HepG2 (cell line): ENCODE data around the gene GADD45GIP1. TPM values are rescaled to one million over a fixed set of nuclear protein-coding genes. Genes with fewer than 3 reads are reported as not detected.

Experiments used
- ATF7-NPFF ChIP-seq: sonication (generic); formaldehyde crosslinking; IDR thresholded peaks from 2 replicates; pipeline ENCODE4 v1.8.1; 2023; ENCODE audit warnings: mild to moderate bottlenecking, low read depth, missing genetic modification reagents, moderate library complexity
- CREB1 ChIP-seq, 2 experiments: fragments of 450-650 bp in 1 of 2; IDR thresholded peaks; 2 replicates each; pipeline ENCODE4 v1.6.1; 2016 to 2017; ENCODE audit warnings: control low read depth in 1 of 2, mild to moderate bottlenecking in 1 of 2, missing compliant biosample characterization in 1 of 2, missing genetic modification characterization in 1 of 2
- DNMT1 ChIP-seq: sonication (generic); formaldehyde crosslinking; IDR thresholded peaks from 2 replicates; pipeline ENCODE4 v1.5.1; 2020; ENCODE audit warnings: mild to moderate bottlenecking, missing genetic modification reagents
- FOXA3 ChIP-seq: IDR thresholded peaks from 2 replicates; pipeline ENCODE4 v1.6.1; 2016; ENCODE audit warnings: missing genetic modification reagents, missing compliant biosample characterization
- FOXC1 ChIP-seq: sonication (generic); formaldehyde crosslinking; IDR thresholded peaks from 2 replicates; pipeline ENCODE4 v1.8.0; 2022; ENCODE audit warnings: mild to moderate bottlenecking, missing genetic modification reagents, borderline replicate concordance
- FOXK1 ChIP-seq: sonication (generic); formaldehyde crosslinking; IDR thresholded peaks from 2 replicates; pipeline ENCODE4 v1.4.0; 2020; ENCODE audit warnings: low read depth, missing genetic modification reagents, borderline replicate concordance
- FOXO1 ChIP-seq: sonication (generic); formaldehyde crosslinking; IDR thresholded peaks from 2 replicates; pipeline ENCODE4 v1.4.0; 2020; ENCODE audit warnings: missing genetic modification reagents
- GATAD2A ChIP-seq: IDR thresholded peaks from 2 replicates; pipeline ENCODE4 v1.6.1; 2016
- IRF1 ChIP-seq: sonication (generic); formaldehyde crosslinking; IDR thresholded peaks from 2 replicates; pipeline ENCODE4 v1.4.0; 2020; ENCODE audit warnings: low read depth, mild to moderate bottlenecking, missing genetic modification reagents
- IRF2 ChIP-seq: IDR thresholded peaks from 2 replicates; pipeline ENCODE4 v1.6.1; 2018; ENCODE audit warnings: missing genetic modification reagents, missing compliant biosample characterization
- KAT8 ChIP-seq: IDR thresholded peaks from 2 replicates; pipeline ENCODE4 v1.6.1; 2016; ENCODE audit warnings: missing genetic modification reagents, missing compliant biosample characterization
- KLF6 ChIP-seq: IDR thresholded peaks from 2 replicates; pipeline ENCODE4 v1.8.0; 2016; ENCODE audit warnings: missing biosample characterization, missing genetic modification reagents
- NFIC ChIP-seq: IDR thresholded peaks from 2 replicates; pipeline ENCODE4 v1.6.1; 2012; ENCODE audit warnings: mild to moderate bottlenecking, low read length, inconsistent platforms
- NR2C2 ChIP-seq: sonication (generic); formaldehyde crosslinking; IDR thresholded peaks from 2 replicates; pipeline ENCODE4 v1.4.0; 2020; ENCODE audit warnings: missing genetic modification reagents, mild to moderate bottlenecking, moderate library complexity, borderline replicate concordance
- PATZ1 ChIP-seq: sonication (generic); formaldehyde crosslinking; IDR thresholded peaks from 2 replicates; pipeline ENCODE4 v1.4.0; 2020; ENCODE audit warnings: missing genetic modification reagents
- POGZ ChIP-seq: sonication (generic); formaldehyde crosslinking; IDR thresholded peaks from 2 replicates; pipeline ENCODE4 v1.4.0; 2020; ENCODE audit warnings: mild to moderate bottlenecking, missing genetic modification reagents
- RFX1 ChIP-seq: fragments of 450-650 bp; IDR thresholded peaks from 2 replicates; pipeline ENCODE4 v1.6.1; 2017
- SP4 ChIP-seq: sonication (generic); formaldehyde crosslinking; IDR thresholded peaks from 2 replicates; pipeline ENCODE4 v1.8.1; 2023; ENCODE audit warnings: mild to moderate bottlenecking, missing genetic modification reagents
- SSRP1 ChIP-seq: IDR thresholded peaks from 2 replicates; pipeline ENCODE4 v1.6.1; 2016; ENCODE audit warnings: control low read depth
- TFDP2 ChIP-seq: sonication (generic); formaldehyde crosslinking; IDR thresholded peaks from 2 replicates; pipeline ENCODE4 v1.4.0; 2020; ENCODE audit warnings: missing genetic modification reagents
- ZFP82 ChIP-seq: sonication (generic); formaldehyde crosslinking; IDR thresholded peaks from 2 replicates; pipeline ENCODE4 v1.5.1; 2020; ENCODE audit warnings: mild to moderate bottlenecking, missing genetic modification reagents, borderline replicate concordance
- ZGPAT ChIP-seq: IDR thresholded peaks from 2 replicates; pipeline ENCODE4 v1.6.1; 2016; ENCODE audit warnings: mild to moderate bottlenecking
- ZNF331 ChIP-seq: sonication (generic); formaldehyde crosslinking; IDR thresholded peaks from 2 replicates; pipeline ENCODE4 v1.4.0; 2020; ENCODE audit warnings: missing genetic modification reagents
- ZNF468 ChIP-seq: sonication (generic); formaldehyde crosslinking; IDR thresholded peaks from 2 replicates; pipeline ENCODE4 v1.8.0; 2022; ENCODE audit warnings: mild to moderate bottlenecking, moderate library complexity, missing genetic modification reagents
- ZNF720 ChIP-seq: sonication (generic); formaldehyde crosslinking; IDR thresholded peaks from 2 replicates; pipeline ENCODE4 v1.4.0; 2020; ENCODE audit warnings: missing genetic modification reagents
- ZNF891 ChIP-seq: sonication (generic); formaldehyde crosslinking; IDR thresholded peaks from 2 replicates; pipeline ENCODE4 v1.5.0; 2020; ENCODE audit warnings: mild to moderate bottlenecking, missing genetic modification reagents
- ZSCAN21 ChIP-seq: sonication (generic); formaldehyde crosslinking; IDR thresholded peaks from 2 replicates; pipeline ENCODE4 v1.8.0; 2022; ENCODE audit warnings: mild to moderate bottlenecking, missing genetic modification reagents, moderate library complexity, borderline replicate concordance
- polyA plus RNA-seq, 8 experiments: library from polyadenylated mRNA; depleted of rRNA in 3 of 8; stranded (reverse) in 7 of 8; unstranded in 1 of 8; fragments of >200 nt; fragmentation: Illumina TruSeq in 4 of 8; extraction: Trizol in 4 of 8; gene quantifications; 2 replicates each; pipeline versions ENCODE4 v1.2.1 to v1.2.3, GENCODE V29; 2011 to 2016; ENCODE audit warnings: low read depth in 4 of 8, missing spikeins in 1 of 8, mixed read lengths in 1 of 8; ENCODE audit not compliant: insufficient read depth in 1 of 8
- total RNA-seq, 5 experiments: library from RNA; depleted of rRNA; stranded (reverse); fragments of >200 nt; fragmentation: Illumina TruSeq; extraction: Trizol; gene quantifications; 2 replicates each; pipeline ENCODE4 v1.2.3, GENCODE V29; 2016; ENCODE audit warnings: low read depth in 1 of 5

Gene GADD45GIP1
- total and polyA plus RNA-seq, 2 of the 13 experiments (the other 11 are each of a cell fraction or from before 2014, with no cell fraction given): 24.6 to 30.7 TPM

GRCh38 chr19:12983542-12984142 is 26.6 kb upstream of the GADD45GIP1 start (continued):
- TF ChIP-seq KAT8 (CRISPR knock-in tag): peak; percentile 45; the same call in 1 of the 2 replicates
- 0 out of 2 replicates have a peak, but pooled peaks have one; percentile 34 for TF ChIP-seq KLF6 (CRISPR knock-in tag)
- peak; percentile 49; the same call in 1 of the 2 replicates for TF ChIP-seq FOXA3
- 0 out of 2 replicates have a peak, but pooled peaks have one; percentile 26 for TF ChIP-seq IRF2
- peak; percentile 42; the same call in 1 of the 2 replicates for TF ChIP-seq FOXK1 (CRISPR knock-in tag)
- TF ChIP-seq DNMT1 (CRISPR knock-in tag): no peak
- peak; percentile 40; the same call in 1 of the 2 replicates for TF ChIP-seq PATZ1 (CRISPR knock-in tag)
- TF ChIP-seq ZSCAN21: peak; percentile 82
- TF ChIP-seq ATF7-NPFF (CRISPR knock-in tag): 0 out of 2 replicates have a peak, but pooled peaks have one; percentile 24
- peak; percentile 56; the same call in 1 of the 2 replicates for TF ChIP-seq ZNF468 (CRISPR knock-in tag)
- peak; percentile 30; the same call in 1 of the 2 replicates for TF ChIP-seq ZGPAT
- peak; percentile 84 for TF ChIP-seq RFX1
- TF ChIP-seq FOXC1 (CRISPR knock-in tag): 0 out of 2 replicates have a peak, but pooled peaks have one; percentile 31
- no peak for TF ChIP-seq IRF1 (CRISPR knock-in tag)
- no peak for TF ChIP-seq ZNF720 (CRISPR knock-in tag)
- no peak for TF ChIP-seq ZNF891 (CRISPR knock-in tag)
- peak; percentile 13; the same call in 1 of the 2 replicates for TF ChIP-seq CREB1 (IDR thresholded peaks at IDR 0.05)
- TF ChIP-seq CREB1 (CRISPR knock-in tag; IDR thresholded peaks at IDR 0.05): no peak
- TF ChIP-seq SSRP1: no peak
- no peak for TF ChIP-seq NFIC
- TF ChIP-seq NR2C2 (CRISPR knock-in tag): peak; percentile 31; the same call in 1 of the 2 replicates
- TF ChIP-seq ZNF331 (CRISPR knock-in tag): 0 out of 2 replicates have a peak, but pooled peaks have one; percentile 38
- no peak for TF ChIP-seq GATAD2A
- TF ChIP-seq ZFP82 (CRISPR knock-in tag): peak; percentile 61; the same call in 1 of the 2 replicates
- TF ChIP-seq TFDP2: peak; percentile 21; the same call in 1 of the 2 replicates
- peak; percentile 17; the same call in 1 of the 2 replicates for TF ChIP-seq SP4 (CRISPR knock-in tag)
- TF ChIP-seq POGZ: no peak
- 0 out of 2 replicates have a peak, but pooled peaks have one; percentile 52 for TF ChIP-seq FOXO1 (CRISPR knock-in tag)
